Suprapubic skin (tissue), 4 donors: ENCODE data around the gene KRT4. TPM values are rescaled to one million over a fixed set of nuclear protein-coding genes. Genes with fewer than 3 reads are reported as not detected.

ENCODE experiments used
- DNase-seq, 2 donors: peaks; one replicate each; pipeline ENCODE4 v3.0.0-alpha.2; 2019; ENCODE audit warnings: low spot score in 2 of 2
- H3K27ac ChIP-seq: fragments of 200-600 bp; sonication (generic); one replicate; pipeline ENCODE4 v1.5.1; 2019
- H3K27me3 ChIP-seq: fragments of 200-600 bp; sonication (generic); one replicate; pipeline ENCODE4 v1.5.1; 2019
- H3K36me3 ChIP-seq: fragments of 200-600 bp; sonication (generic); one replicate; pipeline ENCODE4 v1.5.1; 2019
- H3K4me1 ChIP-seq: fragments of 200-600 bp; sonication (generic); one replicate; pipeline ENCODE4 v1.5.1; 2019
- H3K4me3 ChIP-seq: fragments of 200-600 bp; sonication (generic); one replicate; pipeline ENCODE4 v1.5.1; 2019; ENCODE audit warnings: mild to moderate bottlenecking
- H3K9me3 ChIP-seq: fragments of 200-600 bp; sonication (generic); one replicate; pipeline ENCODE4 v1.5.1; 2019
- EP300 ChIP-seq: sonication (generic); formaldehyde crosslinking; IDR thresholded peaks from one replicate; pipeline ENCODE4 v1.6.1; 2017; ENCODE audit warnings: antibody characterized with exemption
- POLR2A ChIP-seq, 2 donors: fragments of 450-650 bp; IDR thresholded peaks; one replicate each; pipeline ENCODE4 v1.6.1; 2017; ENCODE audit warnings: antibody characterized with exemption in 2 of 2, mild to moderate bottlenecking in 2 of 2, moderate library complexity in 2 of 2
- POLR2AphosphoS5 ChIP-seq, 3 donors: sonication (generic); formaldehyde crosslinking; IDR thresholded peaks; one replicate each; pipeline ENCODE4 v1.6.1; 2017; ENCODE audit warnings: antibody characterized with exemption in 3 of 3
- WGBS: methylation state at CpG from one replicate; pipeline ENCODE4 v1.1.5; 2018; 5-methylcytosine and 5-hydroxymethylcytosine counted together
- total RNA-seq, 4 donors: library from RNA; depleted of rRNA; stranded (reverse); fragments of >200 nt; gene quantifications; one replicate each; pipeline ENCODE4 v1.1.0, GENCODE V29; 2016
- TF ChIP-seq, protein P1 (sequence below), 2 donors: fragments of 200-600 bp in 1 of 2; fragments of 450-650 bp in 1 of 2; sonication (generic) in 1 of 2; IDR thresholded peaks; one replicate each; pipeline ENCODE4 v1.5.1; 2016 to 2019; ENCODE audit warnings: antibody characterized with exemption in 2 of 2, mild to moderate bottlenecking in 1 of 2, moderate library complexity in 1 of 2

The KRT4 gene
- total RNA-seq, 4 donors from 2014 or later: 0.32 to 1.6 (median 0.76) TPM

DNA sequence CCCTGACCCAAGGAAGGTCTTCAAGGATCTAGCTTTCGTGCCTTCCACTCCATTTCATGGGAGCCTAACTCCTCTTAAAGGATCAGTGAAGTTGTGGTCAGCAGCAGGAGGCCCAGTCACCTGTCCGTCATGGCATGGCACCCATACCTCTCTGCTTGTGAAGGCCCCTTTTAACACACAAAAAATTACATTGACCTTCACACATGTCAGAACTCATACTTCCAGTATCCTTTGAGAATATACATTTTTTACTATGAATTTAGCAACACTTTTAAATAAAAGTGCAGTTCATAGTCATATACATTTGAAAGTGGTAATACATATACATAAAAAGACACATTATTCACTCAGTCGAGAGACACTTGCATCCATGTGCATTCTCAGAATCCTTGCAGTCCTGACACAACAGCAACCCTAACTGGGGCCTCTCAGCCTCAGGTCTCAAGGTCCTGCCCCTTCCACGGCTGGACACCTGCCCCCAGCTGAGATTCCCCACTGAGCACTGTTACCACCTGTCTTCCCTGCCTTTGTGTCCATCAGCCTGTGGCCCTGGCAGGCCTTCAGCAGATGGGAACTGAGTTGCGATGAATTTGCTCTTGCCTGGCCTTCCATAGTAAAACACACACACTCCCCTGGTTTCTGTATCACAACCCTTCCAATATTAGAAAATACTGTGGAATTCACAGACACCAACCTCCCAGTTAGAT lies 14.3 kb downstream of the KRT4 start:
- Histone ChIP-seq H3K36me3 (no peaks in the 10 kb centered on the region), H3K4me1 (no peaks in the 10 kb centered on the region), H3K27ac (no peak overlapping the region), H3K4me3 (no peak overlapping the region), H3K9me3 (no peaks in the 10 kb centered on the region), H3K27me3 (no peaks in the 10 kb centered on the region)
- no peak for TF ChIP-seq POLR2A (IDR thresholded peaks at IDR 0.05)
- no peak for TF ChIP-seq EP300
- TF ChIP-seq POLR2AphosphoS5 (IDR thresholded peaks at IDR 0.05): no peak
- TF ChIP-seq, protein P1, sequence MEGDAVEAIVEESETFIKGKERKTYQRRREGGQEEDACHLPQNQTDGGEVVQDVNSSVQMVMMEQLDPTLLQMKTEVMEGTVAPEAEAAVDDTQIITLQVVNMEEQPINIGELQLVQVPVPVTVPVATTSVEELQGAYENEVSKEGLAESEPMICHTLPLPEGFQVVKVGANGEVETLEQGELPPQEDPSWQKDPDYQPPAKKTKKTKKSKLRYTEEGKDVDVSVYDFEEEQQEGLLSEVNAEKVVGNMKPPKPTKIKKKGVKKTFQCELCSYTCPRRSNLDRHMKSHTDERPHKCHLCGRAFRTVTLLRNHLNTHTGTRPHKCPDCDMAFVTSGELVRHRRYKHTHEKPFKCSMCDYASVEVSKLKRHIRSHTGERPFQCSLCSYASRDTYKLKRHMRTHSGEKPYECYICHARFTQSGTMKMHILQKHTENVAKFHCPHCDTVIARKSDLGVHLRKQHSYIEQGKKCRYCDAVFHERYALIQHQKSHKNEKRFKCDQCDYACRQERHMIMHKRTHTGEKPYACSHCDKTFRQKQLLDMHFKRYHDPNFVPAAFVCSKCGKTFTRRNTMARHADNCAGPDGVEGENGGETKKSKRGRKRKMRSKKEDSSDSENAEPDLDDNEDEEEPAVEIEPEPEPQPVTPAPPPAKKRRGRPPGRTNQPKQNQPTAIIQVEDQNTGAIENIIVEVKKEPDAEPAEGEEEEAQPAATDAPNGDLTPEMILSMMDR (IDR thresholded peaks at IDR 0.05): no peak
- 69% methylated on average over 5 of the region's 5 CpGs for WGBS
- DNase-seq: no peak

GRCh38 chr12:52798671-52799504 lies 15.0 kb downstream of the KRT4 start:
- no peak overlapping the region for H3K27ac ChIP-seq
- H3K4me3 ChIP-seq: no peak overlapping the region
- no peaks in the 10 kb centered on the region for H3K27me3 ChIP-seq
- TF ChIP-seq POLR2AphosphoS5 (IDR thresholded peaks at IDR 0.05) (no peak), POLR2A (IDR thresholded peaks at IDR 0.05) (no peak), EP300 (no peak)
- TF ChIP-seq, protein P1 (IDR thresholded peaks at IDR 0.05): no peak
- no peaks in the 10 kb centered on the region for H3K9me3 ChIP-seq
- no peaks in the 10 kb centered on the region for H3K4me1 ChIP-seq
- no peak for DNase-seq
- WGBS: 63% methylated on average over 7 of the region's 7 CpGs
- no peaks in the 10 kb centered on the region for H3K36me3 ChIP-seq

DNA sequence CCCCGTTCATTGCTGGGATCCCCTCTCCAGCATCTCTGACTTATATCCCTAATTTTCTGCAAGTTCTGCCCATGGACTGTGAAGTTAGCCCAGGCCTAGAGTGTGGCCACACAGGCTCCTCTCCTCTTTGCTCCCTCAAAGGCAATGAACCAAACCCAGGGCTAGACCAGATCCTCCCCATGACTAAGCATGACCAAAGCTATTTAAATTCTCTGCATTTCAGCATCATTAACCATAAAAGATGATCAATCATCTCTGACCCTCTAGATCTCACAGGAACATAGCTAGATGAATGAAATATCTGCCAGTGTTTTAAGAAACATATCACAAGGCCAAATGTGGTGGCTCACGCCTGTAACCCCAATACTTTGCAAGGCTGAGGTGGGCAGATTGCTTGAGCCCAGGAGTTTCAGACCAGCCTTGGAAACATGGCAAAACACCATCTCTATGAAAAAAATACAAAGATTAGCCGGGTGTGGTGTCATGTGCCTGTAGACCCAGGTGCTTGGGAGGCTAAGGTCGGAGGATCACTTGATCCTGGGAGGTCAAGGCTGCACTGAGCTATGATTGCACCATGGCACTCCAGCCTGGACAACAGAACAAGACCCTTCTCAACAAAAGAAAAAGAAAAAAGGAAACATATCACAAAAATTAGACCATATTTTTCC lies 15.8 kb downstream of the KRT4 start:
- DNase-seq: no peak
- TF ChIP-seq POLR2AphosphoS5 (IDR thresholded peaks at IDR 0.05): no peak
- TF ChIP-seq, protein P1 (IDR thresholded peaks at IDR 0.05): no peak
- TF ChIP-seq POLR2A (IDR thresholded peaks at IDR 0.05): no peak
- TF ChIP-seq EP300: no peak
- Histone ChIP-seq H3K9me3 (no peaks in the 10 kb centered on the region), H3K27ac (no peak overlapping the region), H3K27me3 (peaks cover under 1% of the 10 kb centered on the region), H3K36me3 (no peaks in the 10 kb centered on the region), H3K4me3 (no peak overlapping the region), H3K4me1 (no peaks in the 10 kb centered on the region)
- 91% methylated on average over 4 of the region's 4 CpGs for WGBS

GRCh38 chr12:52797529-52797894 lies 16.4 kb downstream of the KRT4 start:
- TF ChIP-seq EP300 (no peak), POLR2AphosphoS5 (IDR thresholded peaks at IDR 0.05) (no peak), POLR2A (IDR thresholded peaks at IDR 0.05) (no peak)
- TF ChIP-seq, protein P1 (IDR thresholded peaks at IDR 0.05): no peak
- no peaks in the 10 kb centered on the region for H3K4me1 ChIP-seq

More at GRCh38 chr12:52797529-52797894, 16.4 kb downstream of the KRT4 start:
- no peaks in the 10 kb centered on the region for H3K36me3 ChIP-seq
- peaks cover 3% of the 10 kb centered on the region for H3K27me3 ChIP-seq
- DNase-seq: no peak
- no peak overlapping the region for H3K4me3 ChIP-seq
- H3K27ac ChIP-seq: no peak overlapping the region
- no peaks in the 10 kb centered on the region for H3K9me3 ChIP-seq
